H9 (cell line): ENCODE data around the gene ROR1. TPM values are rescaled to one million over a fixed set of nuclear protein-coding genes. Genes with fewer than 3 reads are reported as not detected.

Experiments used
- DNase-seq: peaks from one replicate; pipeline ENCODE4 v3.0.0-alpha.2; 2017
- H2AFZ ChIP-seq: one replicate; pipeline ENCODE4 v1.6.1; 2013; ENCODE audit warnings: mild to moderate bottlenecking, low read length, control low read depth, moderate library complexity
- H2AK5ac ChIP-seq: 2 replicates; pipeline ENCODE4 v1.6.1; 2013; ENCODE audit warnings: low read length, control low read depth, mixed read lengths; ENCODE audit not compliant: insufficient read length
- H2BK120ac ChIP-seq: one replicate; pipeline ENCODE4 v1.6.1; 2013; ENCODE audit warnings: low read depth, mild to moderate bottlenecking, low read length, control low read depth, inconsistent platforms; ENCODE audit not compliant: poor library complexity, severe bottlenecking
- H2BK12ac ChIP-seq: 2 replicates; pipeline ENCODE4 v1.6.1; 2013; ENCODE audit warnings: low read length, control low read depth, mixed read lengths, low read depth; ENCODE audit not compliant: insufficient read length
- H2BK15ac ChIP-seq: 2 replicates; pipeline ENCODE4 v1.6.1; 2013; ENCODE audit warnings: low read depth, low read length, control low read depth
- H2BK20ac ChIP-seq: one replicate; pipeline ENCODE4 v1.6.1; 2013; ENCODE audit warnings: low read depth, mild to moderate bottlenecking, low read length, control low read depth, inconsistent platforms; ENCODE audit not compliant: poor library complexity, severe bottlenecking
- H2BK5ac ChIP-seq: 2 replicates; pipeline ENCODE4 v1.6.1; 2013; ENCODE audit warnings: low read length, control low read depth, mixed read lengths; ENCODE audit not compliant: insufficient read length
- H3K14ac ChIP-seq: 2 replicates; pipeline ENCODE4 v1.6.1; 2013; ENCODE audit warnings: low read length, control low read depth; ENCODE audit not compliant: insufficient read depth
- H3K18ac ChIP-seq: 2 replicates; pipeline ENCODE4 v1.6.1; 2013; ENCODE audit warnings: low read depth, mild to moderate bottlenecking, mixed read lengths, low read length, control low read depth; ENCODE audit not compliant: insufficient read length
- H3K23ac ChIP-seq: 2 replicates; pipeline ENCODE4 v1.6.1; 2013; ENCODE audit warnings: low read length, control low read depth, mixed read lengths, low read depth; ENCODE audit not compliant: insufficient read length
- H3K23me2 ChIP-seq: 2 replicates; pipeline ENCODE4 v1.6.1; 2013; ENCODE audit warnings: low read depth, mild to moderate bottlenecking, mixed read lengths, low read length, control low read depth; ENCODE audit not compliant: insufficient read length, poor library complexity, severe bottlenecking
- H3K27ac ChIP-seq: 2 replicates; pipeline ENCODE4 v1.5.1; 2013; ENCODE audit warnings: low read length, control low read depth, mixed read lengths, low read depth; ENCODE audit not compliant: insufficient read length
- H3K27me3 ChIP-seq: 2 replicates; pipeline ENCODE4 v1.6.1; 2013; ENCODE audit warnings: low read length, control low read depth, inconsistent platforms; ENCODE audit not compliant: insufficient read depth
- H3K4ac ChIP-seq: 2 replicates; pipeline ENCODE4 v1.6.1; 2013; ENCODE audit warnings: low read depth, mild to moderate bottlenecking, control low read depth, inconsistent platforms, low read length, moderate library complexity
- H3K4me1 ChIP-seq: 2 replicates; pipeline ENCODE4 v1.6.1; 2013; ENCODE audit warnings: low read length, control low read depth, inconsistent platforms; ENCODE audit not compliant: insufficient read depth
- H3K4me2 ChIP-seq: 2 replicates; pipeline ENCODE4 v1.6.1; 2013; ENCODE audit warnings: low read length, control low read depth, mixed read lengths; ENCODE audit not compliant: insufficient read length, insufficient read depth
- H3K56ac ChIP-seq: 2 replicates; pipeline ENCODE4 v1.6.1; 2013; ENCODE audit warnings: low read depth, mild to moderate bottlenecking, mixed read lengths, low read length, control low read depth; ENCODE audit not compliant: insufficient read length
- H3K79me1 ChIP-seq: 2 replicates; pipeline ENCODE4 v1.6.1; 2013; ENCODE audit warnings: low read depth, mild to moderate bottlenecking, moderate library complexity, low read length, control low read depth, inconsistent platforms; ENCODE audit not compliant: insufficient read depth, poor library complexity, severe bottlenecking
- H3K79me2 ChIP-seq: 2 replicates; pipeline ENCODE4 v1.6.1; 2013; ENCODE audit warnings: low read length, control low read depth, inconsistent platforms; ENCODE audit not compliant: insufficient read depth
- H3K9ac ChIP-seq: 2 replicates; pipeline ENCODE4 v1.6.1; 2013; ENCODE audit warnings: low read length, control low read depth, mixed read lengths; ENCODE audit not compliant: insufficient read length; ENCODE audit errors: extremely low read depth
- H3K9me3 ChIP-seq: one replicate; pipeline ENCODE4 v1.6.1; 2013; ENCODE audit warnings: low read depth, low read length, inconsistent platforms; ENCODE audit not compliant: control insufficient read depth
- H3T11ph ChIP-seq: one replicate; pipeline ENCODE4 v1.6.1; 2013; ENCODE audit warnings: mild to moderate bottlenecking, low read length, control low read depth, inconsistent platforms
- H4K20me1 ChIP-seq: one replicate; pipeline ENCODE4 v1.6.1; 2013; ENCODE audit not compliant: control insufficient read depth, insufficient read length, insufficient read depth
- H4K5ac ChIP-seq: 2 replicates; pipeline ENCODE4 v1.6.1; 2013; ENCODE audit warnings: low read depth, mild to moderate bottlenecking, mixed read lengths, low read length, control low read depth; ENCODE audit not compliant: insufficient read length
- H4K8ac ChIP-seq: replicated peaks from 2 replicates; pipeline ENCODE4 v1.6.1; 2013; ENCODE audit warnings: low read length, control low read depth, mixed read lengths, low read depth; ENCODE audit not compliant: insufficient read length
- H4K91ac ChIP-seq: 2 replicates; pipeline ENCODE4 v1.6.1; 2013; ENCODE audit warnings: low read depth, mild to moderate bottlenecking, moderate library complexity, mixed read lengths, low read length, control low read depth; ENCODE audit not compliant: insufficient read length
- H3K27ac Mint-ChIP-seq, 3 experiments: 2 replicates in 2 of 3; 3 replicates in 1 of 3; pipeline ENCODE4 v1.8.0; 2020 to 2021; ENCODE audit warnings: mixed read lengths in 3 of 3, mild to moderate bottlenecking in 1 of 3, moderate library complexity in 1 of 3
- H3K27me3 Mint-ChIP-seq: 2 replicates; pipeline ENCODE4 v1.8.0; 2021; ENCODE audit warnings: low read depth, mild to moderate bottlenecking, moderate library complexity, mixed read lengths
- H3K36me3 Mint-ChIP-seq, 3 experiments: 2 replicates in 2 of 3; 3 replicates in 1 of 3; pipeline ENCODE4 v1.8.0; 2020 to 2021; ENCODE audit warnings: low read depth in 3 of 3, mixed read lengths in 3 of 3; ENCODE audit not compliant: insufficient read depth in 1 of 3
- H3K4me1 Mint-ChIP-seq, 2 experiments: 2 replicates each; pipeline ENCODE4 v1.8.0; 2020; ENCODE audit warnings: mixed read lengths in 2 of 2
- H3K4me3 Mint-ChIP-seq, 2 experiments: 2 replicates in 1 of 2; 3 replicates in 1 of 2; pipeline ENCODE4 v1.8.0; 2020 to 2021; ENCODE audit warnings: mild to moderate bottlenecking in 2 of 2, mixed read lengths in 2 of 2, moderate library complexity in 1 of 2
- H3K9me3 Mint-ChIP-seq, 2 experiments: 2 replicates in 1 of 2; 3 replicates in 1 of 2; pipeline ENCODE4 v1.8.0; 2020; ENCODE audit warnings: mild to moderate bottlenecking in 2 of 2, mixed read lengths in 2 of 2, moderate library complexity in 1 of 2
- WGBS: extraction: QIAGEN DNeasy Blood & Tissue Kit; methylation state at CpG from one replicate; pipeline ENCODE4 v1.1.7; 2013; ENCODE audit warnings: missing lambda C conversion rate, low lambda C conversion rate, mixed read lengths; ENCODE audit not compliant: insufficient read length; ENCODE audit errors: extremely low coverage; 5-methylcytosine and 5-hydroxymethylcytosine counted together
- total RNA-seq: library from RNA; stranded (reverse); gene quantifications from 2 replicates; pipeline ENCODE4 v1.2.1, GENCODE V29; 2021
- TF ChIP-seq, protein P1 (sequence below): fragments of 200-600 bp; sonication (generic); conservative IDR thresholded peaks from 3 replicates; pipeline ENCODE4 v1.8.0; 2021; ENCODE audit warnings: antibody characterized with exemption, mild to moderate bottlenecking

ROR1 gene
- total RNA-seq, 1 experiment from 2014 or later: 75.9 TPM

DNA sequence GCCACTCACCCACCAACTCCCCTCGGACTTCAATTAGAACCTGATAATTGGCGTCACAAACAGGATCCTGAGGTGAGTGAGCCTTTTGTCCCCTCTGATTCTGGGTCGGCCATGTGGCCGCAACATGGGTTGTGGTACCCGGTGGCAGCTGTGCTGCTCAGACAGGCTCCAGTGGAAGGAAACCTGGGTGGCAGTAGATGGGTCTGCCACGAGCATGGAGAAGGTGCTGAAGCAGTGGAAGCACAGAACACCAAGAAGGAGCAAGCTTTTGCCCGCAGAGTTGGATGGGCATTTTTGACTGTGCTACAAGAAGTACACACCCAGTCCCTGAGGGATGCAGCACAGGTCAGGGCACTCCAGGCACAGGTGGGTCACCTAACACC lies 413.1 kb downstream of the ROR1 start:
- no peak overlapping the region for H2AFZ ChIP-seq
- Mint-ChIP-seq H3K9me3 (no peaks in the 10 kb centered on the region; a peak in 1 of 5 replicates), H3K27me3 (peaks cover 2% of the 10 kb centered on the region; the same call in 1 of the 2 replicates), H3K4me1 (peaks cover 3 to 14% of the 10 kb centered on the region in 2 experiments), H3K4me3 (no peak overlapping the region), H3K36me3 (peaks cover 0 to 2% (median 0%) of the 10 kb centered on the region in 3 experiments; a peak in 2 of 7 replicates), H3K27ac (no peak overlapping the region)
- H3K79me1 ChIP-seq: no peaks in the 10 kb centered on the region
- H3K4me1 ChIP-seq: no peaks in the 10 kb centered on the region
- no peak for DNase-seq
- no peak overlapping the region for H2BK12ac ChIP-seq
- H3K4me2 ChIP-seq: no peak overlapping the region
- H2AK5ac ChIP-seq: no peak overlapping the region
- H3K79me2 ChIP-seq: no peaks in the 10 kb centered on the region
- TF ChIP-seq, protein P1, sequence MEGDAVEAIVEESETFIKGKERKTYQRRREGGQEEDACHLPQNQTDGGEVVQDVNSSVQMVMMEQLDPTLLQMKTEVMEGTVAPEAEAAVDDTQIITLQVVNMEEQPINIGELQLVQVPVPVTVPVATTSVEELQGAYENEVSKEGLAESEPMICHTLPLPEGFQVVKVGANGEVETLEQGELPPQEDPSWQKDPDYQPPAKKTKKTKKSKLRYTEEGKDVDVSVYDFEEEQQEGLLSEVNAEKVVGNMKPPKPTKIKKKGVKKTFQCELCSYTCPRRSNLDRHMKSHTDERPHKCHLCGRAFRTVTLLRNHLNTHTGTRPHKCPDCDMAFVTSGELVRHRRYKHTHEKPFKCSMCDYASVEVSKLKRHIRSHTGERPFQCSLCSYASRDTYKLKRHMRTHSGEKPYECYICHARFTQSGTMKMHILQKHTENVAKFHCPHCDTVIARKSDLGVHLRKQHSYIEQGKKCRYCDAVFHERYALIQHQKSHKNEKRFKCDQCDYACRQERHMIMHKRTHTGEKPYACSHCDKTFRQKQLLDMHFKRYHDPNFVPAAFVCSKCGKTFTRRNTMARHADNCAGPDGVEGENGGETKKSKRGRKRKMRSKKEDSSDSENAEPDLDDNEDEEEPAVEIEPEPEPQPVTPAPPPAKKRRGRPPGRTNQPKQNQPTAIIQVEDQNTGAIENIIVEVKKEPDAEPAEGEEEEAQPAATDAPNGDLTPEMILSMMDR: no peak
- H3K23ac ChIP-seq: no peak overlapping the region
- no peaks in the 10 kb centered on the region for H3K23me2 ChIP-seq
- no CpG with 5 or more reads among the region's 7 CpGs for WGBS
- H3K4ac ChIP-seq: no peak overlapping the region
- H2BK5ac ChIP-seq: no peak overlapping the region
- H4K20me1 ChIP-seq: no peaks in the 10 kb centered on the region
- H2BK20ac ChIP-seq: no peak overlapping the region
- H4K8ac ChIP-seq: no peak overlapping the region
- no peak overlapping the region for H3K27ac ChIP-seq
- H3K14ac ChIP-seq: no peak overlapping the region
- no peak overlapping the region for H2BK15ac ChIP-seq
- H4K5ac ChIP-seq: no peak overlapping the region
- H4K91ac ChIP-seq: no peak overlapping the region
- no peaks in the 10 kb centered on the region for H3K9me3 ChIP-seq
- no peak overlapping the region for H3K9ac ChIP-seq
- H3T11ph ChIP-seq: no peak overlapping the region
- no peaks in the 10 kb centered on the region for H3K27me3 ChIP-seq
- no peak overlapping the region for H2BK120ac ChIP-seq
- H3K56ac ChIP-seq: no peak overlapping the region
- no peak overlapping the region for H3K18ac ChIP-seq
